IPS-NIHi7 (cell line): ENCODE results near the gene MRPS33.
A peak's percentile ranks its signal among the peaks of the same experiment; 100 is the strongest.
"Not testable (repeated sequence)": the region's sequence is repeated elsewhere in the genome, so short reads cannot be mapped to it uniquely, and the experiment has no call there.

Source experiments
- DNase-seq: peaks from one replicate; pipeline ENCODE4 v3.0.0; 2012; ENCODE audit warnings: mixed read lengths; ENCODE audit errors: extremely low spot score

MRPS33 gene

GRCh38 chr7:141014524-141015395, at the start of gene MRPS33:
TSS of gene MRPS33 (minus strand) at chr7:141014952. CDS start at chr7:141010633, 4,319 bp downstream.
- peak; percentile 99 for DNase-seq

DNA sequence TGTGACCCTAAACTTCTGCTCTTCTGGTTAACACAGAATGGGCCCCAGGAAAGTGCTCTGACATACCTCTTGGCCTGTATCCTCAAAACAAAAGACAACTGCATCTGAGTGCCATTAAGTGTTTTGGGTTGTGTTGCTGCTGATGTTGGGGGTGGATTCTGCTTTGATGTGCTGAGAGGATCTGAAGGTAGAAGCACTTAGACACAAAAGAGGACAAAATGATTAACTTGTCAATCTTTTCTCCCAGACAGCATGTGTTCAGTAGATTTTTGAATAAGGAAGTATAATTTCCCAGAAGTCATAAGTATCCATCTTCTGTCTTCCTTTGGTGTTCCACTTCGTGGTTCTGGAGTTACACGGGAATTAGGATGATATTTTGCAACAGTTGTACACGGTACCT, 43.0 kb upstream of the MRPS33 start:
- no peak for DNase-seq

DNA sequence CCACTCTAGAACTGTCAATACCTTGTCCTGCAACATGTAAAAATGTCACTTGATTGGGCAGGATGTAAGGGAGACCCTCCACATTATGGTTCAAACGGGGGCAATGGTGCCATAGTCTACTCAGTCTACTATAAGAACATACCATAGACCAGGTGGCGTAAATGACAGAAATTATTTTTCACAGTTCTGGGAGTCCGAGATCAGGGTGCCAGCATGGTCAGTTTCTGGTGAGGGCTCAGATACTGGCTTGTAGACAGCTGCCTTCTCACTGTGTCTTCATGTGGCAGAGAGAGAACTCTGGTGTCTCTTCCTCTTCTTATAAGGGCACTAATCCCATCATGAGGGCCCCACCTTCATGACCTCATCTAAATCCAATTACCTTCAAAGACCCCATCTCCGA, 40.4 kb upstream of the MRPS33 start:
- no peak for DNase-seq

DNA sequence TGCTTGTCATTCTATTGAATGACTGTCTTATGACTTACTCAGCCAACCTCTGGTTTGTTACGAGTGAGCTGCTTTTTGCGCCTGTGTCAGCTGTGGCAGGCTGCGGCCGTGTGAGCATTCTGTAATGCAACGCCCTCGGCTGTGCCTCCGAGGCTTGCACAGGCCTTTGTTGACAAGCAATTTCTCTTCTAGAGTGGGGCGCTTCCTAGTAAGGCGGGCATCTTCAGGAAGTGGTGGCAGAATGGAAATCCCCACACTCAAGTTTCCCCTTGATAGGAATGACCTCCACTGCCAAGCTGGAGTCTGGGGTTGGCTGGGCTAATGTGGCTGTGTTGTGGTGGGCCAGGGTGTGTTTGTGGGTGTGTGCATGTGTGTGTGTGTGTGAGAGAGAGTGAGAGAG, 38.9 kb upstream of the MRPS33 start:
- DNase-seq: no peak

DNA sequence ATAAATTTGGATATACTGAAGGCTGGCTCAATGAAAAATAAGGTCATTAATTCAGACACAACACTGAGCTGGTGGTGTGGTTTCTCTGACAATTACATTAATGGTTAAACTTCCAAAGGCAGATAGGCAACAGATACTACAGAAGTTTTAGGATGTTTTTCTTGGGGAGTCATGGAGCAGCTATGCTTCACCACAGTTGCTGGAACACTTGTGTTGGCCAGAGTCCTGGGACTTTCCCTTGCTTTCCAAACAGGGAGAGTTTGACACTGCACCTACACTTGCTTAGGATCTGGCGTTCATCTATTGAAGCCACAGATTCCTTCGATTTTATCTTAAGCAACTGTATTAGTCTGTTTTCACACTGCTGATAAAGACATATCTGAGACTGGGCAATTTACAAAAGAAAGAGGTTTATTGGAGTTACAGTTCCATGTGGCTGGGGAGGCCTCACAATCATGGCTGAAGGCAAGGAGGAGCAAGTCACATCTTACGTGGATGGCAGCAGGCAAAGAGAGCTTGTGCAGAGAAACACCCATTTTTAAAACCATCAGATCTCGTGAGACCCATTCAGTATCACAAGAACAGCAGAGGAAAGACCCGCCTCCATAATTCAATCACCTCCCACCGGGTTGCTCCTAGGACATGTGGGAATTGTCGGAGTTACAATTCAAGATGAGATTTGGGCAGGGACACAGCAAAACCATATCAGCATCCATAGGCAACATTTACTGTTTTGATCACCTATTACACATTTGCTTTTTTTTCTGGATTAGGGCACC, 31.3 kb upstream of the MRPS33 start:
- no peak for DNase-seq

GRCh38 chr7:141045126-141045841, 30.5 kb upstream of the MRPS33 start:
- DNase-seq: no peak

- no peak for DNase-seq
Measured at GRCh38 chr7:141043616-141044015, 28.9 kb upstream of the MRPS33 start.

DNA sequence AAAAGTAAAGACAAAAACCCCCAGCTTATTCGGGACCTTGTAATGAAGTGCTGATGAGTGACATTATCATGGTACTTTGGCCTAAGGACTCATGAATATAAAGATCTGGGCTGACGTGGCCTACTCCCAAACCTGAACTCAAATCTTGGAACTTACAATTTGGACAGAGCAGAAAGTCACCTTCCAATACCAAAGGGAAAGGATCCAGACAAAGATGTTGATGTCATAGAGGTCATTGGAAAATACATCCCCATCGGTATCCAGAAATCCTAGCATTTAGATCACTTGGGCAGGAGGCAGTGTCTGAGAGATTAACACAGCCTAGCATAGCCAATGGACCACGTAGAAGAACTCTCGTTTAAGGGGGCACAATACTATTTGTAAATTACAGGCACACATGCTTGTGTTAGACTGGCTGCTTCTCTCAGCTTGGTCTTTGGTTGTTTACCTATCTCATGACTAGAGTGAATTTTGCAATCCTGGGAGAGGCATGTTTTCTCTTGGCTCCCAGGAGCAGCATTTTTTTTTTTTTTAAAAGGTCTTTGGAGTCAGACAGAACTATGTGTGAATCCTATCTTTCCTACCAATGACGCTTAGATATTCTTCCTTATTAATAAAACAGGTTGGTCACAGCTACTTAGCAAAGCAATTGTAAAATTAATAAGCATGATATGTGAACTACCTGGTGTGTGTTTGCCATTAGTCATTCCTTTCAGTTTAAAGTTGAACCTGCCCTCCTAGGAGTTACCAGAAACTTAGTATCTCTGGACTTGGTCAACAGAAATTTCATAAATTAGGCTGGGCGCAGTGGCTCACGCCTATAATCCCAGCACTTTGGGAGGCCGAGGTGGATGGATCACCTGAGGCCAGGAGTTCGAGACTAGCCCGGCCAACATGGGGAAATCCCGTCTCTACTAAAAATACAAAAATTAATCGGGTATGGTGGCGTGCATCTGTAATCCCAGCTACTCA, 27.8 kb upstream of the MRPS33 start:
- DNase-seq: no peak

- no peak for DNase-seq
Measured at GRCh38 chr7:141039376-141039775, 24.6 kb upstream of the MRPS33 start.

GRCh38 chr7:141038100-141038499, 23.3 kb upstream of the MRPS33 start:
- not testable (repeated sequence) for DNase-seq

DNA sequence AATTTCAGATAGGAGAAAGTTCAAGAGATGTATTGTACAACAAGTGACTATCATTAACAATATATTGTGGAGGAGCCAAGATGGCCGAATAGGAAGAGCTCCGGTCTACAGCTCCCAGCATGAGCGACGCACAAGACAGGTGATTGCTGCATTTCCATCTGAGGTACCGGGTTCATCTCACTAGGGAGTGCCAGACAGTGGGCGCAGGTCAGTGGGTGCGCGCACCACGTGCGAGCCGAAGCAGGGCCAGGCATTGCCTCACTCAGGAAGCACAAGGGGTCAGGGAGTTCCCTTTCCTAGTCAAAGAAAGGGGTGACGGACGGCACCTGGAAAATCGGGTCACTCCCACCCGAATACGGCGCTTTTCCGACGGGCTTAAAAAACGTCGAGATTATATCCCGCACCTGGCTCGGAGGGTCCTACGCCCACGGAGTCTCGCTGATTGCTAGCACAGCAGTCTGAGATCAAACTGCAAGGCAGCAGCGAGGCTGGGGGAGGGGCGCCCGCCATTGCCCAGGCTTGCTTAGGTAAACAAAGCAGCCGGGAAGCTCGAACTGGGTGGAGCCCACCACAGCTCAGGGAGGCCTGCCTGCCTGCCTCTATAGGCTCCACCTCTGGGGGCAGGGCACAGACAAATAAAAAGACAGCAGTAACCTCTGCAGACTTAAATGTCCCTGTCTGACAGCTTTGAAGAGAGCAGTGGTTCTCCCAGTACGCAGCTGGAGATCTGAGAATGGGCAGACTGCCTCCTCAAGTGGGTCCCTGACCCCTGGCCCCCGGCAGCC, 18.0 kb upstream of the MRPS33 start:
- not testable (repeated sequence) for DNase-seq

- no peak for DNase-seq
Measured at GRCh38 chr7:141028767-141029166, 14.0 kb upstream of the MRPS33 start.

DNA sequence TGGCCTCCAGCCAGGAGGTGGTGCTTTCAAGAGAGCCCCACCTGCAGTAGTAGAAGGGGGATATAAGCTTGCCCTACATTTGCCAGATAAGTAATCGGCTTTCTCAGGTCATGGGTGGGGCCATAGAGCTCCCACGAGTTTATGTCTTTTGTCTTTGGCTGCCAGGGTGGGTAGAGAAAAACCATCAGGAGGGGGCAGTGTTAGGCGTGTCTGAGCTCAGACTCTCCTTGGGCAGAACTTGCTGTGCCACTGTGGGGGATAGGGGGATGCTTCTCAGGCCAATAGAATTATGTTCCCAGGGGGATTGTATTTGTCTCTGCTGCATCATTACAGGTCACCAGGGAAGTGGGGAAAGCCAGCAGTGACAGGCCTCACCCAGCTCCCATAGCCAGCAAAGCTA, 12.3 kb upstream of the MRPS33 start:
- DNase-seq: no peak

DNA sequence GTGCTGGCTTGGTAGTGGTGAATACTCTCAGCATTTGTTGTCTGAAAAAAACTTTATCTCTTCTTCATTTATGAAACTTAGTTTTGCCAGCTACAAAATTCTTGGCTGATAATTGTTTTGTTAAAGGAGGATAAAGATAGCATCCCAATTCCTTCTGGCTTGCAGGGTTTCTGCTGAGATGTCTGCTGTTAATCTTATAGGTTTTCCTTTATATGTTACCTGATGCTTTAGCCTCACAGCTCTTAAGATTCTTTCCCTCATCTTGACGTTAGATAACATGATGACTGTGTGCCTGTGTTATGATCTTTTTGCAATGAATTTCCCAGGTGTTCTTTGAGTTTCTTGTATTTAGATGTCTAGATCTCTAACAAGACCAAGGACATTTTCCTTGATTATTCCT, 9.9 kb upstream of the MRPS33 start:
- no peak for DNase-seq

DNA sequence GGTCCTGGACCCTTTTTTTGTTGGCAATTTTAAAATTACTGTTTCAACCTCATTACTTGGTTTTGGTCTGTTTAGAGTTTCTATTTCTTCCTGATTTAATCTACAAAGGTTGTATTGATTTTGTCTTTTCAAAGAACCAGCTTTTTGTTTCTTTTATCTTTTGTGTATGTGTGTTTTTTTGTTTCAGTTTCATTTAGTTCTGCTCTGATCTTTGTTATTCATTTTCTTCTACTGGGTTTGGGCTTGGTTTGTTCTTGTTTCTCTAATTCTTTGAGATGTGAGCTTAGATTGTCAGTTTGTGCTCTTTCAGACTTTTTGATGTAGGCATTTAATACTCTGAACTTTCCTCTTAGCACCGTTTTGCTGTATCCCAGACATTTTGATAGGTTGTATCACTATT, 8.5 kb upstream of the MRPS33 start:
- no peak for DNase-seq

DNA sequence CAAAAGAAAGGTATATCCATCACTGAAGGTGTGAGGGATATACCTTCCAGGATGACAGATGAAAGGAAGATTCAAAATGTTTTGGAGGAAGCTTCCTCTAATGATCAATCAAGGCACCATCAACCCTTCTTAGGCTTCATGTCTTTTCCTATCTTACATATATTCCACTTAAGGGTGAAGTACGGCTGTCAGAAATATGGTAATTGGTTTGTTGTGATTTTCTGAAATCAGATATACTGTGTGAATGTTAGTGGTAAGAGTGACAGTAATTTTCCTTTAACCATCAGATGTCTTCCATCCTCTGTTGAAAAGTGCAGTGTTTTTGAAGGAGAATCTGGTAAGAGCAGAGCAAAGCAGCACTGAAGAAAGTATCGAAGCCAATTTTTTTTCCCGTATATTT, 2.8 kb upstream of the MRPS33 start:
- DNase-seq: no peak

DNA sequence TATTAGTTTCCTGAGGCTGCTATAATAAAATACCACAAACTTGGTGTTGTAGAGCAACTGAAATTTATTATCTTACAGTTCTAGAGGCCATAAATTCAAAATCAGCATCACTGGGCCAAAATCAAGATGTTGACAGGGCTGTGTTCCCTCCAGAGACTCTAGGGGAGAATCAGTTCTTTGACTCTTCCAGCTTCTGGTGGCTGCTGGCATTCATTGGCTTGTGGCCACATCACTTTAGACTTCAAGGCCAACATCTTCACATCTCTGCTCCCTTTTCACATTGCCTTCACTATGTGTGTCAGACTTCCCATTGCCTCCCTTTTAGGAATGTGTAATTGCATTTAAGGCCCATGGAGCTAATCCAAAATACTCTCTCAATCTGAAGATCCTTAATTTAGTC, 1.6 kb upstream of the MRPS33 start:
- no peak for DNase-seq

DNA sequence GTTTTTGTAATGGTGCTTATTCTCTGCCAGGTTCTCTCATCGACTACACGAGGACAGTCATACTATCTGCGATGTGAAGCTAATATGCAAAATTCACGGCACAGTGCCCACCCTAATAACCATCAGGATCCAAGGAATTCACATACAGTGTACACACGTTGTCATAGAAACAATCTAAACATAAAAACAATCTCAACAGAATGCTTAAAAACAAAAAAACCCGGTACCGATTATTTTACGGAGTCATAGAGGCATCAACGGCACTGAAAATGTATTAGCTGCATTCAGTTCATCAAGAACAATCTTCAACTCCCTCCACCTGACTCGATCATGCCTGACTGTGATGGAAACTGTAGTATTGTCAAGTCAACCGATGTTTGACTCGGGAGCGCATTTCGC, 628 bp downstream of the MRPS33 start:
- DNase-seq: no peak

DNA sequence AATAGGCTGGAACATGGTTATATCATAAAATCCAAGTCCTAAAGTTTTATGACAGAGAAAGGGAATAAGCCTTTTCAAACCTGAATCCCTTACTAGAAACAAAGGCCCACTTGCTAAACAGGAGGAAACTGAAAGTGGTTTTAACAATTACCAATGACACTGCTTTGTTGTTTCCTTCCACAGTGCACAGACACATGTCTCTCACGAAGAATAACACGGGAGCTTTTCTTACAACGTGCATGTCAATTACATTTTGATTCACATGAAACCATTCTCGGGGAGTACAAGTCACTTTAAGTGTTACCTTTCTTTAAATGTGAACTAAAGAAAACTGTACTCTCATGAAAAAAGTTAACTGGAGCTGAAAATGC, 1.4 kb downstream of the MRPS33 start:
- DNase-seq: no peak

DNA sequence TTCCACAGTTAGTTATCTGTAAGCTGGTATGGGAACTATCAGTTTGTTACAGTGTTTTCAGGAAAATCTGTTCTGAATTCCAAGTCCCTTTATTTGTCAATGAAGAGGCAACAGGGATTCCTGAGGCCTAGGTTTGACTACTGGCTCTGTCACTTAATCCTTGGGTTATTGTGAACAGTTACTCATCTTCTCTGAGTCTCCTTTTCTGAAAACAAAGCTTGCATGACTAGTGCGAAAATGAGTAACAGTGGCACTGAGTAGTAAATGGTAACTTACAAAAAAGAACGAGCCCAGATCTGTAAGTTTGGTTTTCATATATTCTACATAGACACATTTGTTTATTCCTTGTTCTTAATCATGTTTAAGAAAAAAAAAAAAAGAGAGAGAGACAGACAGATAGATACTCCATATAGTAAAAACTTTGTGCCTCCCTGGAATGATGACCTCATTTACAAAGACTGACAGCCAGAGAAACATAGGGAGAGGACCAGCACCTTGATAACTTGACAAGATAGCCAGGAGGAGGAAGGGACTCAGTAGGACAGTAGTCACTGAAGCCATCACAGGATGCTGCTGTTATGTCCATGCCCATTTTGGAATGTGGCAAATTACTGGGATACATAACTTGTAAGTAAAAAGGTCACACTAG, 1.9 kb downstream of the MRPS33 start:
- no peak for DNase-seq
